Activated T-helper 9 cell treated with anti-CD3 and anti-CD28 coated beads, Interleukin-2, amount 50 U/mL, for 16 hours (primary cell): Measurements from ENCODE around the gene MAVS.

Experiments
- DNase-seq: peaks from one replicate; pipeline ENCODE4 v3.0.0-alpha.2; 2020; ENCODE audit warnings: low read depth

MAVS gene

GRCh38 chr20:3911956-3912355 lies 65.3 kb downstream of the MAVS start:
- DNase-seq = no peak

DNA sequence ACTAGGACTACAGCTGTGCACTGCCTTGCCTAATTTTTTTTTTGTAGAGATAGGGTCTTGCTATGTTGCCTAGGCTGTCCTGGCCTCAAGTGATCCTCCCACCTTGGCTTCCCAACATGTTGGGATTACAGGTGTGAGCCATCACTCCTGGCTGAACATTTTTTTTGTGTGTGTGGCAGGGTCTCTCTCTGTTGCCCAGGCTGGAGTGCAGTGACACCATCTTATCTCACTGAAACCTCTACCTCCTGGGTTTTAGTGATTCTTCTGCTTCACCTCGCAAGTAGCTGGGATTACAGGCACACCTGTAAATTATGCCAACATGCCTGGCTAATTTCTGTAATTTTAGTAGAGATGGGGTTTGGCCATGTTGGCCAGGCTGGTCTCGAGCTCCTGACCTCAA lies 67.8 kb downstream of the MAVS start:
- DNase-seq = no peak

DNA sequence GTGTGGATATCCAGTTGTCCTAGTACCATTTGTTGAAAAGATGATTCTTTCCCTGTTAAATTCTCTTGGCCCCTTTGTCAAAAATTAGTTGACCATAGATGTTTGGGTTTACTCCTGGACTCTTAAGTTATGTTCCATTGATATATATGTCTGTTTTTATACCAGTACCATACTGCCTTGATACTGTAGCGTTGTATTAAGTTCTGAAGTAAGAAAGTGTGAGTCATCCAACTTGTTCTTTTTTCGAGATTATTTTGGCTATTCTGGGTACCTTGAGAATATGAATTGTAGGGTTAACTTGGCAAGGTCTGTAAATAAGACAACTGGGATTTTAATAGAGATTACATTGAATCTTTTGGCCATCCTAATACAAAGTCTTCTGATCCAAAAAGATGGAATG lies 69.1 kb downstream of the MAVS start:
- DNase-seq = no peak

GRCh38 chr20:3916364-3916763 lies 69.7 kb downstream of the MAVS start:
- no peak for DNase-seq

DNA sequence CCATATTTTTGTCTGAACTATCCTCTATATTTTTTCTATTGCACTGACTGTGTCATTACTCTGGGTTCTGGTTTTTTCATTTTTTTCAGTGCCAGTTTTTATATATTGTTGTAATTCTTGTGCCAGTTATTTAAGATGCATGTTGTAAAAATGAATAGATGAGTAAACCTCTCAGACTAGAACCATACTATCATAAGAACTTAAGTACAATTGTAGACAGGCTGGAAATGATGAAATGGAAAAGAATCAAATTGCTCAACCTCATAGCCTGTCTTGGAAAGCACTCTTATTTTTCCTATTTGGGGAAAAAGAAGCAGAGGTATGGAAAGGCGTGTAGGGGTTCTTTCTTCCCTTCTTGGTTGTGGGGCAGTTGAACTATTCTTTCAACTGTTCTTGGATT lies 72.7 kb downstream of the MAVS start:
- no peak for DNase-seq

- no peak for DNase-seq
These were observed 75.8 kb downstream of the MAVS start for GRCh38 chr20:3922223-3922982.

- no peak for DNase-seq
These were observed 76.3 kb downstream of the MAVS start for GRCh38 chr20:3922983-3923339.

DNA sequence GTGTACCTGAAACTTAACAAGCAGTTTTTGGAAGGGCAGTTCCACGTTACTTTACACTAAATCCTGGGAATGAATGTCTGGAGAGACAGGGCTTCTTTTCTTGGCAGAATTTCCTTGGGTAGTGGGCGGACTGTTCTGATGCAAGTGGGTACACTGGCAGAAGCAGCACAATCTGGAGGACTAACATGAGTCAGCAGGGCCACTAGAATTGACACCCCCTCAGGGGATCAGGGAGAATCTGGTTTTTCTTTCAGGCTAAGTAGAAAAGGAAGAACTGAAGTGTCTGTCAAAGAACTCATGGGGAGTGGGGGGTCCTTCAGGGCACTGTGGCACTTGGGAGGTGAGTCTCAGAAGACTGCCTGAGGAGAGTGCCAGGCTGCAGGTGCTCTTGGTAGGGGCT lies 77.2 kb downstream of the MAVS start:
- DNase-seq = no peak

GRCh38 chr20:3924304-3925112 lies 77.9 kb downstream of the MAVS start:
- DNase-seq = no peak

DNA sequence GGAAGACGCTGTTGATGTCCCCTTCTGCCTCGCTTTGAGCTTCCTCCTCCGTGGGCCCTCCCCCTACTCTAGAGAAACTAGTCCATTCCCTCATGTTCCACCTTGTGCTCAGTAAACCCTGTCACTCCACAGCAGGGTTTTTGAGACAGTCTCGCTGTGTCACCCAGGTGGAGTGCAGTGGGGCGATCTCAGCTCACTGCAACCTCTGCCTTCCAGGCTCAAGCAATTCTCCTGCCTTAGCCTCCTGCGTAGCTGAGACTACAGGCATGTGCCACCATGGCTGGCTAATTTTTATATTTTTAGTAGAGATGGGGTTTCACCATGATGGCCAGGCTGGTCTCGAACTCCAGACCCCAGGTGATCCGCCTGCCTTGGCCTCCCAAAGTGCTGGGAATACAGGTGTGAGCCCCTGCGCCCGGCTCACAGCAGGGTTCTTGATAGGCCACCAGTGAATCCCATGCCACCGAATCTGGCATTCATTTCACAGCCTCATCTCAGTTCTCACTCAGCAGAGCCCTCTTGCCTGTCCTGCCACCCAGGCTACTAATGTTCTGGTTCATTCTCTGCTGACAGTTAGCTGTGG lies 78.6 kb downstream of the MAVS start:
- DNase-seq = no peak
